Prostate gland (tissue), 2 donors: ENCODE data around the gene ADAMTS14.

ENCODE experiments used
- POLR2A ChIP-seq: fragments of 450-650 bp; IDR thresholded peaks from one replicate; pipeline ENCODE4 v1.6.1; 2016; ENCODE audit warnings: antibody characterized with exemption, mild to moderate bottlenecking
- POLR2AphosphoS5 ChIP-seq: sonication (generic); formaldehyde crosslinking; IDR thresholded peaks from one replicate; pipeline ENCODE4 v1.6.1; 2017; ENCODE audit warnings: antibody characterized with exemption
- TF ChIP-seq, protein P1 (sequence below), 4 experiments: fragments of 200-600 bp in 2 of 4; fragments of 450-650 bp in 2 of 4; sonication (generic) in 2 of 4; IDR thresholded peaks; 1 replicate in 3 of 4; 2 replicates in 1 of 4; pipeline ENCODE4 v1.5.1; 2016 to 2019; ENCODE audit warnings: antibody characterized with exemption in 4 of 4, mild to moderate bottlenecking in 2 of 4, moderate library complexity in 2 of 4

DNA sequence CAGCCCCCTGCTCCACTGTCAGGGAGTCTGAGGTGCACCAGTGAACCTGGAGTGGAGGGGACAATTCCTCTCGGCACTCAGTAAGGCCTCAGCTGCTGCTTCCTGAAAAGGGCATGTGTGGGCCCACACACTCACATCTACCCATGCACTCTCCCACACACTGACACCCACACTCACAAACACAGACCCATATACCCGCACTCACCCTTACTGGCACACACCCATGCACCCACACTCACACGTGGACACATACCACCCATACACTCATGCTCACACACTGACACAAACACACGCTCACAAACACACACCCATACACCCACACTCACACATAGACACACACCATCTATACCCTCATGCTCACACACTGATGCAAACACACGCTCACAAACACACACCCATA, 31.9 kb downstream of the ADAMTS14 start:
- TF ChIP-seq, protein P1, sequence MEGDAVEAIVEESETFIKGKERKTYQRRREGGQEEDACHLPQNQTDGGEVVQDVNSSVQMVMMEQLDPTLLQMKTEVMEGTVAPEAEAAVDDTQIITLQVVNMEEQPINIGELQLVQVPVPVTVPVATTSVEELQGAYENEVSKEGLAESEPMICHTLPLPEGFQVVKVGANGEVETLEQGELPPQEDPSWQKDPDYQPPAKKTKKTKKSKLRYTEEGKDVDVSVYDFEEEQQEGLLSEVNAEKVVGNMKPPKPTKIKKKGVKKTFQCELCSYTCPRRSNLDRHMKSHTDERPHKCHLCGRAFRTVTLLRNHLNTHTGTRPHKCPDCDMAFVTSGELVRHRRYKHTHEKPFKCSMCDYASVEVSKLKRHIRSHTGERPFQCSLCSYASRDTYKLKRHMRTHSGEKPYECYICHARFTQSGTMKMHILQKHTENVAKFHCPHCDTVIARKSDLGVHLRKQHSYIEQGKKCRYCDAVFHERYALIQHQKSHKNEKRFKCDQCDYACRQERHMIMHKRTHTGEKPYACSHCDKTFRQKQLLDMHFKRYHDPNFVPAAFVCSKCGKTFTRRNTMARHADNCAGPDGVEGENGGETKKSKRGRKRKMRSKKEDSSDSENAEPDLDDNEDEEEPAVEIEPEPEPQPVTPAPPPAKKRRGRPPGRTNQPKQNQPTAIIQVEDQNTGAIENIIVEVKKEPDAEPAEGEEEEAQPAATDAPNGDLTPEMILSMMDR (IDR thresholded peaks at IDR 0.05), result no peak
- TF ChIP-seq POLR2A (no peak), POLR2AphosphoS5 (no peak)
